ENCODE results near the gene ITPR2.

- TF ChIP-seq, protein P1, sequence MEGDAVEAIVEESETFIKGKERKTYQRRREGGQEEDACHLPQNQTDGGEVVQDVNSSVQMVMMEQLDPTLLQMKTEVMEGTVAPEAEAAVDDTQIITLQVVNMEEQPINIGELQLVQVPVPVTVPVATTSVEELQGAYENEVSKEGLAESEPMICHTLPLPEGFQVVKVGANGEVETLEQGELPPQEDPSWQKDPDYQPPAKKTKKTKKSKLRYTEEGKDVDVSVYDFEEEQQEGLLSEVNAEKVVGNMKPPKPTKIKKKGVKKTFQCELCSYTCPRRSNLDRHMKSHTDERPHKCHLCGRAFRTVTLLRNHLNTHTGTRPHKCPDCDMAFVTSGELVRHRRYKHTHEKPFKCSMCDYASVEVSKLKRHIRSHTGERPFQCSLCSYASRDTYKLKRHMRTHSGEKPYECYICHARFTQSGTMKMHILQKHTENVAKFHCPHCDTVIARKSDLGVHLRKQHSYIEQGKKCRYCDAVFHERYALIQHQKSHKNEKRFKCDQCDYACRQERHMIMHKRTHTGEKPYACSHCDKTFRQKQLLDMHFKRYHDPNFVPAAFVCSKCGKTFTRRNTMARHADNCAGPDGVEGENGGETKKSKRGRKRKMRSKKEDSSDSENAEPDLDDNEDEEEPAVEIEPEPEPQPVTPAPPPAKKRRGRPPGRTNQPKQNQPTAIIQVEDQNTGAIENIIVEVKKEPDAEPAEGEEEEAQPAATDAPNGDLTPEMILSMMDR (IDR thresholded peaks at IDR 0.05; ENCODE audit: low read length): no peak
- no peak for TF ChIP-seq EZH2 (IDR thresholded peaks at IDR 0.05; ENCODE audit: borderline replicate concordance, low read length)
These were observed 223.0 kb downstream of the ITPR2 start for GRCh38 chr12:26609986-26610385.

Measured in OCI-LY1 (cell line).